SK-N-SH treated with all-trans-retinoic acid at 6 μM for 48 hours (cell line): Measurements from ENCODE around the gene GCH1.

Source experiments
- OSR1 ChIP-seq: fragments of 250-450 bp; sonication (Bioruptor Pico); IDR thresholded peaks from 2 replicates; pipeline ENCODE4 v1.8.0; 2022; ENCODE audit warnings: moderate library complexity, mild to moderate bottlenecking, inconsistent platforms
- ZNF70 ChIP-seq: fragments of 450-650 bp; formaldehyde crosslinking; IDR thresholded peaks from 2 replicates; pipeline ENCODE4 v1.5.0; 2020; ENCODE audit warnings: mild to moderate bottlenecking, moderate library complexity
- ZNF8 ChIP-seq: fragments of 450-650 bp; formaldehyde crosslinking; IDR thresholded peaks from 2 replicates; pipeline ENCODE4 v1.5.0; 2020; ENCODE audit warnings: mild to moderate bottlenecking, moderate library complexity

DNA sequence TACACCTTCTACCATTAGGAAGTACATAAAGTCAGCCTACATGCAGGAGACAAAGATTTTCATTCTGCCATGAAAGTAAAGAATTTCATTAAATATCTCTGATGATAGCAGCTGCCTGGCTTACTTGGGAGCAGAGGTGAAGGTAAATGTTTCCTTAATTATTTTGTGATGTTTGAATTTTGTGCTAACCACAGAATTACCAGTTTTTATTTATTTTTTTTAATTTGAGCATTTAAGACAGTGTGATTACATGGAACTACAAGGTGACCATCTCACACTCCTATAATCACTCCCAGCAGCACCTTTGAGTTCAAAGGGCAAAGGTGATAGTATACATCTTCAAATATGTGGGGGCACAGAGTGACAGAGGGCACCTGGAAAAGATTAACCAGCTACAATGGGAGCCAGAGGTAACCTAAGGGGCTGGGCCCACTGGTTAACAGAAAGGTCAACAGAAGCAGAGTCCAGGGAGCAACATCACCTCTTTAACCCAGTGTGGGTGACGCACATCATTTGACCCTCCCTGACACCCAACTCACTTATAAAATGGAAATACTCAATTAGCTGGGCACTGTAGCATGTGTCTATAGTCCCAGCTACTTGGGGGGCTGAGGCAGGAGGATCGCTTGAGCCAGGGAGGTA, 65.0 kb downstream of the GCH1 start:
- TF ChIP-seq ZNF8 (CRISPR knock-in tag) (no peak), ZNF70 (CRISPR knock-in tag) (no peak), OSR1 (CRISPR knock-in tag) (no peak)
